ENCODE data around the gene RNF152.
"Not testable (repeated sequence)": the region's sequence is repeated elsewhere in the genome, so short reads cannot be mapped to it uniquely, and the experiment has no call there.

RNF152 gene

GRCh38 chr18:61815885-61816470 lies 76.8 kb downstream of the RNF152 start:
- TF ChIP-seq CTCF (IDR thresholded peaks at IDR 0.05; ENCODE audit: borderline replicate concordance, insufficient read depth, low read depth, low read length), result no peak
- H3K4me3 ChIP-seq (ENCODE audit: low read depth, low read length), result no peak overlapping the region

GRCh38 chr18:61808286-61808685 lies 84.5 kb downstream of the RNF152 start:
- H3K4me3 ChIP-seq (ENCODE audit: low read depth, low read length), result no peak overlapping the region
- TF ChIP-seq CTCF (IDR thresholded peaks at IDR 0.05; ENCODE audit: borderline replicate concordance, insufficient read depth, low read depth, low read length), result no peak

- no peak for TF ChIP-seq CTCF (IDR thresholded peaks at IDR 0.05; ENCODE audit: borderline replicate concordance, insufficient read depth, low read depth, low read length)
- no peak overlapping the region for H3K4me3 ChIP-seq (ENCODE audit: low read depth, low read length)
These were observed 89.4 kb downstream of the RNF152 start for GRCh38 chr18:61803393-61803792.

- TF ChIP-seq CTCF (IDR thresholded peaks at IDR 0.05; ENCODE audit: borderline replicate concordance, insufficient read depth, low read depth, low read length), result no peak
- H3K4me3 ChIP-seq (ENCODE audit: low read depth, low read length), result no peak overlapping the region
These were observed 94.9 kb downstream of the RNF152 start for GRCh38 chr18:61797696-61798590.

GRCh38 chr18:61791031-61791430 lies 101.8 kb downstream of the RNF152 start:
- no peak for TF ChIP-seq CTCF (IDR thresholded peaks at IDR 0.05; ENCODE audit: borderline replicate concordance, insufficient read depth, low read depth, low read length)

GRCh38 chr18:61787011-61787670 lies 105.7 kb downstream of the RNF152 start:
- H3K4me3 ChIP-seq (ENCODE audit: low read depth, low read length), result not testable (repeated sequence)

More at GRCh38 chr18:61791031-61791430, 101.8 kb downstream of the RNF152 start:
- H3K4me3 ChIP-seq (ENCODE audit: low read depth, low read length), result no peak overlapping the region

- H3K4me3 ChIP-seq (ENCODE audit: low read depth, low read length), result no peak overlapping the region
- no peak for TF ChIP-seq CTCF (IDR thresholded peaks at IDR 0.05; ENCODE audit: borderline replicate concordance, insufficient read depth, low read depth, low read length)
These were observed 107.2 kb downstream of the RNF152 start for GRCh38 chr18:61785588-61785987.

All from GM12875 (cell line).